ENCODE measurements around the gene PPP3CA. TPM values are rescaled to one million over a fixed set of nuclear protein-coding genes. Genes with fewer than 3 reads are reported as not detected.

Gene PPP3CA
- total and polyA plus RNA-seq, 2 donors from 2014 or later = 6.9 to 31.5 TPM

DNA sequence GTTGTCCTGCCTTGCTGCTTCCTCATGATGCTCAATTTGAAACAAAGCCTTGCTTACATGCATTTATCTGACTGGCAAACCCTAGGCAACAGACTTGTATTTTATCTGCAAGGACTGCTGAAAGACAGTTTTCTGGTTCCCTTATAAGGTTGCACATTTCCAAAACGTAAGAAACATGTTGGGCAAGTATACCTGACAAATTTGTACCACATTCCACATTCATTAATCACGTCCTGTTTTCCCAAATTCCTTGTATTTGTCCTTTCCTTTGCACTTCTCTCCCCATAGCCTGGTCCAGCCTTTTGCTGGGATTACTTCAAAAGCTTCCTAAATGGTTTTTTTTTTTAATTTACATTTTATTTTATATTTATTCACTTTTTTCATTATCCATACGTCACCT is 310.1 kb downstream of the PPP3CA start:
- H3K36me3 ChIP-seq (ENCODE audit: control insufficient read depth in 2 of 3, insufficient read depth in 3 of 3, low read length in 3 of 3) = peaks cover 0 to 3% (median 2%) of the 10 kb centered on the region in 3 donors
- FAIRE-seq = no peak
- H3K4me1 ChIP-seq (ENCODE audit: control insufficient read depth in 2 of 3, insufficient read depth in 2 of 3, low read depth in 1 of 3, low read length in 3 of 3) = no peaks in the 10 kb centered on the region
- no peak overlapping the region for H3K9ac ChIP-seq (ENCODE audit: low read length in 3 of 3)
- no peaks in the 10 kb centered on the region for H3K9me3 ChIP-seq (ENCODE audit: control insufficient read depth in 2 of 3, insufficient read depth in 1 of 3, low read length in 3 of 3)
- intact Hi-C loops (cut with DNase I) = no loop called here
- TF ChIP-seq, protein P1, sequence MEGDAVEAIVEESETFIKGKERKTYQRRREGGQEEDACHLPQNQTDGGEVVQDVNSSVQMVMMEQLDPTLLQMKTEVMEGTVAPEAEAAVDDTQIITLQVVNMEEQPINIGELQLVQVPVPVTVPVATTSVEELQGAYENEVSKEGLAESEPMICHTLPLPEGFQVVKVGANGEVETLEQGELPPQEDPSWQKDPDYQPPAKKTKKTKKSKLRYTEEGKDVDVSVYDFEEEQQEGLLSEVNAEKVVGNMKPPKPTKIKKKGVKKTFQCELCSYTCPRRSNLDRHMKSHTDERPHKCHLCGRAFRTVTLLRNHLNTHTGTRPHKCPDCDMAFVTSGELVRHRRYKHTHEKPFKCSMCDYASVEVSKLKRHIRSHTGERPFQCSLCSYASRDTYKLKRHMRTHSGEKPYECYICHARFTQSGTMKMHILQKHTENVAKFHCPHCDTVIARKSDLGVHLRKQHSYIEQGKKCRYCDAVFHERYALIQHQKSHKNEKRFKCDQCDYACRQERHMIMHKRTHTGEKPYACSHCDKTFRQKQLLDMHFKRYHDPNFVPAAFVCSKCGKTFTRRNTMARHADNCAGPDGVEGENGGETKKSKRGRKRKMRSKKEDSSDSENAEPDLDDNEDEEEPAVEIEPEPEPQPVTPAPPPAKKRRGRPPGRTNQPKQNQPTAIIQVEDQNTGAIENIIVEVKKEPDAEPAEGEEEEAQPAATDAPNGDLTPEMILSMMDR (IDR thresholded peaks at IDR 0.05; ENCODE audit: borderline replicate concordance, extremely low read depth, insufficient read depth) = no peak
- H3K4me3 ChIP-seq (ENCODE audit: low read length in 3 of 3) = no peak overlapping the region
- no peaks in the 10 kb centered on the region for H3K27me3 ChIP-seq (ENCODE audit: control insufficient read depth, insufficient read depth, low read length)
- no peak overlapping the region for H3K27ac ChIP-seq (ENCODE audit: low read depth in 2 of 2, low read length in 2 of 2)
- DNase-seq = no peak

DNA sequence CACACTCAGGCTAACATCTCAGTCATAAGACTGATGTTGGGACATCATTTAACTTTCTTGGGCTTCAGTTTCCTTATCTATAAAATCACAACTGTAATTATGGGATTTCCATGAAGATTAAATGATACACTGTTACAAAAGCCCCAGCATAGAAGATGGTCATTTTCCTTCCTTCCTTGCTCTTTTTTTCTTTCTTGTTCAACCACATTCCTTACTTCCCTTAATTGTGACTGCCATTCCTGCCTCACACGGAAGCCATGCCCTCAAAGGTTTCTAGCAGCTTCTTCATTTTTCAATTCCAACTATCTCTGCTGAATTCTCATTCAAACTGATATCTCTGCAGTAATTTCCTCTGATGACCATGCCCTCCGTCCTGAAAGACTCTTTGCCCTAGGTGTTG is 311.8 kb downstream of the PPP3CA start:
- no peaks in the 10 kb centered on the region for H3K27me3 ChIP-seq (ENCODE audit: control insufficient read depth, insufficient read depth, low read length)
- no peak overlapping the region for H3K4me3 ChIP-seq (ENCODE audit: low read length in 3 of 3)
- no peak overlapping the region for H3K27ac ChIP-seq (ENCODE audit: low read depth in 2 of 2, low read length in 2 of 2)
- TF ChIP-seq, protein P1 (IDR thresholded peaks at IDR 0.05; ENCODE audit: borderline replicate concordance, extremely low read depth, insufficient read depth) = no peak
- no peak overlapping the region for H3K9ac ChIP-seq (ENCODE audit: low read length in 3 of 3)
- H3K9me3 ChIP-seq (ENCODE audit: control insufficient read depth in 2 of 3, insufficient read depth in 1 of 3, low read length in 3 of 3) = no peaks in the 10 kb centered on the region
- DNase-seq = no peak
- FAIRE-seq = no peak
- intact Hi-C loops (cut with DNase I) = no loop called here
- peaks cover 0 to 6% (median 5%) of the 10 kb centered on the region in 3 donors for H3K36me3 ChIP-seq (ENCODE audit: control insufficient read depth in 2 of 3, insufficient read depth in 3 of 3, low read length in 3 of 3)
- no peaks in the 10 kb centered on the region for H3K4me1 ChIP-seq (ENCODE audit: control insufficient read depth in 2 of 3, insufficient read depth in 2 of 3, low read depth in 1 of 3, low read length in 3 of 3)

DNA sequence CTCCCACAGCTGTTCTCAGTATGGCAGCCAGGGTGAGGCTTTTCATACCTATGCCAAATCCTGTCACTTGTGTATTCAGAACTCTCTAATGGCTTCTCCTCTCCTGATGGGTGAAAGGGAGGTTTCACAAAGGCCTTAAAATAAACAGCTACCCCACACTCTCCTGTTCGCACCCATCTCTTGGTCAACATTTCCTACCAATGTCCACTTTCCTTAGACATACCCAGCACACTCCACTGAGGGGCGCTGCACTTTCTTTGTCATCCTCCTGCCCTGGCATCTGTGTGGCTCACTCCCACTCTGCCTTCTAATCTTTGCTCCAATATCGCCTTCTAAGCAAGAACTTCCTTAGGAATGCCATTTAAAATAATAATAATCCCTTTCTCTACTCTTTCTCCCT is 313.3 kb downstream of the PPP3CA start:
- Histone ChIP-seq H3K27ac (ENCODE audit: low read depth in 2 of 2, low read length in 2 of 2) (no peak overlapping the region), H3K9me3 (ENCODE audit: control insufficient read depth in 2 of 3, insufficient read depth in 1 of 3, low read length in 3 of 3) (no peaks in the 10 kb centered on the region), H3K27me3 (ENCODE audit: control insufficient read depth, insufficient read depth, low read length) (no peaks in the 10 kb centered on the region), H3K4me3 (ENCODE audit: low read length in 3 of 3) (no peak overlapping the region), H3K4me1 (ENCODE audit: control insufficient read depth in 2 of 3, insufficient read depth in 2 of 3, low read depth in 1 of 3, low read length in 3 of 3) (no peaks in the 10 kb centered on the region), H3K9ac (ENCODE audit: low read length in 3 of 3) (no peak overlapping the region), H3K36me3 (ENCODE audit: control insufficient read depth in 2 of 3, insufficient read depth in 3 of 3, low read length in 3 of 3) (peaks cover 0 to 3% (median 3%) of the 10 kb centered on the region in 3 donors)
- TF ChIP-seq, protein P1 (IDR thresholded peaks at IDR 0.05; ENCODE audit: borderline replicate concordance, extremely low read depth, insufficient read depth) = no peak
- intact Hi-C loops (cut with DNase I) = no loop called here
- FAIRE-seq (no peak), DNase-seq (no peak)

DNA sequence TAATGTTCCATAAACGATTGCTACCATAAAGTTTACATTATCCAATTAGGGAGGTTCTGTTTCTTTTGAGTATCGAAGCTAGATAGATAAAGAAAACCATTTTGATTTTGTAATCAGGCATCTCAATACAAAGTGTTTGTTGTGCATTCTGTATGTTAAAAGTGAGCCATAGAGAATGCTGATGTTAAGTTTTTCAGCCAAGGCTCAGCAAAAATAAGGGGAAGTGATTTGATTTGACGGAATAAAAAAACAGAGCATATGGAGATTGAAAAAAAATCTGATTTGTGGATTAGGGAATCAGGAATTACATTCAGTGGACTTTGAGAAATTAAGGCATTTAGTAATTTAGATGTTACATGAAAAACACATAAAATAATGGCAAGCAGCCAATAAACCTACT is 314.8 kb downstream of the PPP3CA start:
- H3K36me3 ChIP-seq (ENCODE audit: control insufficient read depth in 2 of 3, insufficient read depth in 3 of 3, low read length in 3 of 3) = peaks cover 0 to 3% (median 3%) of the 10 kb centered on the region in 3 donors
- H3K9me3 ChIP-seq (ENCODE audit: control insufficient read depth in 2 of 3, insufficient read depth in 1 of 3, low read length in 3 of 3) = no peaks in the 10 kb centered on the region
- H3K9ac ChIP-seq (ENCODE audit: low read length in 3 of 3) = no peak overlapping the region
- no peak overlapping the region for H3K4me3 ChIP-seq (ENCODE audit: low read length in 3 of 3)
- intact Hi-C loops (cut with DNase I) = no loop called here
- no peaks in the 10 kb centered on the region for H3K4me1 ChIP-seq (ENCODE audit: control insufficient read depth in 2 of 3, insufficient read depth in 2 of 3, low read depth in 1 of 3, low read length in 3 of 3)
- no peaks in the 10 kb centered on the region for H3K27me3 ChIP-seq (ENCODE audit: control insufficient read depth, insufficient read depth, low read length)
- no peak overlapping the region for H3K27ac ChIP-seq (ENCODE audit: low read depth in 2 of 2, low read length in 2 of 2)
- TF ChIP-seq, protein P1 (IDR thresholded peaks at IDR 0.05; ENCODE audit: borderline replicate concordance, extremely low read depth, insufficient read depth) = no peak
- FAIRE-seq = no peak
- DNase-seq = no peak
